K562 (cell line): ENCODE results near the gene ZWINT.

Source experiments
- EHMT2 ChIP-seq: fragments of 450-650 bp; IDR thresholded peaks from 2 replicates; pipeline ENCODE4 v1.6.1; 2018; ENCODE audit warnings: antibody characterized with exemption
- FOXM1 ChIP-seq, 2 experiments: fragments of 450-650 bp in 1 of 2; sonication (generic) in 1 of 2; formaldehyde crosslinking in 1 of 2; IDR thresholded peaks; 2 replicates each; pipeline versions ENCODE4 v1.6.1 to v1.9.0; 2017 to 2022; ENCODE audit warnings: low read depth in 2 of 2, mild to moderate bottlenecking in 2 of 2, missing genetic modification reagents in 1 of 2, moderate library complexity in 1 of 2
- RB1 ChIP-seq: fragments of 450-650 bp; IDR thresholded peaks from 2 replicates; pipeline ENCODE4 v1.6.1; 2017; ENCODE audit warnings: low read depth, mild to moderate bottlenecking
- RNF2 ChIP-seq: sonication (generic); IDR thresholded peaks from 2 replicates; pipeline ENCODE4 v1.6.1; 2016
- ZNF444 ChIP-seq: fragments of 250-450 bp; sonication (Bioruptor Pico); IDR thresholded peaks from 2 replicates; pipeline ENCODE4 v1.4.0; 2020; ENCODE audit warnings: mild to moderate bottlenecking, moderate library complexity

- no peak for TF ChIP-seq RNF2
- TF ChIP-seq EHMT2 = no peak
- no peak for TF ChIP-seq FOXM1 (IDR thresholded peaks at IDR 0.05; ENCODE audit: low read depth)
- TF ChIP-seq FOXM1 (CRISPR knock-in tag; IDR thresholded peaks at IDR 0.05; ENCODE audit: low read depth) = no peak
- TF ChIP-seq ZNF444 (CRISPR knock-in tag) = no peak
- TF ChIP-seq RB1 = no peak
Measured at GRCh38 chr10:56316603-56317002, 44.5 kb downstream of the ZWINT start.
